Heart left ventricle (tissue), 16 donors: ENCODE data around the gene WWTR1. TPM values are rescaled to one million over a fixed set of nuclear protein-coding genes. Genes with fewer than 3 reads are reported as not detected.

Source experiments
- ATAC-seq, 4 donors: fragments of 200-7000 bp; cut with Tn5 transposase; one replicate each; pipeline ENCODE4 v1.9.1; 2020 to 2022; ENCODE audit warnings: moderate library complexity in 4 of 4, mild to moderate bottlenecking in 3 of 4, moderate number of reproducible peaks in 1 of 4
- DNase-seq, 5 donors: peaks; one replicate each; pipeline ENCODE4 v3.0.0-alpha.2; 2020
- H3K27ac ChIP-seq, 12 donors: fragments of 200-600 bp; sonication (generic) in 4 of 12; one replicate each; pipeline versions ENCODE4 v1.5.0 to v1.8.0; 2016 to 2022; ENCODE audit warnings: mild to moderate bottlenecking in 2 of 12
- H3K27me3 ChIP-seq, 9 donors: fragments of 200-600 bp; sonication (generic) in 2 of 9; one replicate each; pipeline versions ENCODE4 v1.5.1 to v1.8.0; 2016 to 2022; ENCODE audit warnings: mild to moderate bottlenecking in 3 of 9
- H3K36me3 ChIP-seq, 9 donors: fragments of 200-600 bp; sonication (generic) in 2 of 9; one replicate each; pipeline versions ENCODE4 v1.5.0 to v1.8.0; 2018 to 2022; ENCODE audit warnings: mild to moderate bottlenecking in 2 of 9
- H3K4me1 ChIP-seq, 12 donors: fragments of 200-600 bp; sonication (generic) in 4 of 12; one replicate each; pipeline versions ENCODE4 v1.5.0 to v1.8.0; 2016 to 2022; ENCODE audit warnings: mild to moderate bottlenecking in 3 of 12
- H3K4me3 ChIP-seq, 12 donors: fragments of 200-600 bp; sonication (generic) in 4 of 12; one replicate each; pipeline versions ENCODE4 v1.5.0 to v1.8.0; 2017 to 2022; ENCODE audit warnings: mild to moderate bottlenecking in 9 of 12, moderate library complexity in 4 of 12
- H3K9me3 ChIP-seq, 12 donors: fragments of 200-600 bp; sonication (generic) in 4 of 12; one replicate each; pipeline versions ENCODE4 v1.5.0 to v1.8.0; 2016 to 2022; ENCODE audit warnings: mild to moderate bottlenecking in 1 of 12
- CTCF ChIP-seq, 12 donors: fragments of 200-600 bp; sonication (generic) in 4 of 12; IDR thresholded peaks; one replicate each; pipeline versions ENCODE4 v1.5.0 to v1.8.0; 2018 to 2022; ENCODE audit warnings: antibody characterized with exemption in 12 of 12, mild to moderate bottlenecking in 5 of 12
- POLR2A ChIP-seq, 2 donors: fragments of 450-650 bp; IDR thresholded peaks; one replicate each; pipeline ENCODE4 v1.6.1; 2017; ENCODE audit warnings: antibody characterized with exemption in 2 of 2, mild to moderate bottlenecking in 2 of 2, moderate library complexity in 2 of 2
- WGBS, 4 donors: extraction: QIAGEN DNeasy Blood & Tissue Kit in 2 of 4; methylation state at CpG; one replicate each; pipeline versions ENCODE4 v1.1.5 to v1.1.7; 2013 to 2018; 5-methylcytosine and 5-hydroxymethylcytosine counted together
- intact Hi-C, 10 donors: fragments of 100-400 bp; cut with DNase I; formaldehyde crosslinking; loops; one replicate each; pipeline versions ENCODE4 v1.11.1 to v1.14.2; 2022
- polyA plus RNA-seq, 2 donors: library from polyadenylated mRNA; stranded (reverse); fragments of 200-250 nt; gene quantifications; one replicate each; pipeline ENCODE4 v1.2.3, GENCODE V29; 2013
- total RNA-seq, 9 donors: library from RNA; depleted of rRNA in 2 of 9; stranded (reverse); fragments of >200 nt in 2 of 9; fragmentation: NEBNext Ultra II Directional in 3 of 9; extraction: Animal tissue kit (Norgen Biotek cat#: 25700) in 3 of 9; gene quantifications; one replicate each; pipeline versions ENCODE4 v1.1.0 to v1.2.4, GENCODE V29; 2016 to 2023
- donor health status: ischemic (EF 13 %, LVEDD 7.1; RV severe dilation, severe dysfunction).
- donor health status: healthy with polysubstance abuse.
- donor health status: DM: no; HTN: yes; CAD: no.
- donor health status: DM: no; HTN: no; CAD: no.
- donor health status: ischemic (EF 25% LVEDD 6.9; RV normal size, moderate dysfunction).
- donor health status: ischemic (EF 25% LVEDD 5.7; RV mildly dilated, moderate dysfunction).
- donor health status: healthy.
- donor health status: DM: yes; HTN: yes; CAD: no.
- donor health status: ischemic (EF 35%, LVEDD 5.7; RV mildly dilated, moderate dysfunction).
- donor health status: nonischemic (EF 11% LVEDD 7.7; RV severe dilation, severe dysfunction).
- donor health status: DM: yes; HTN: yes; CAD: no.
- donor health status: PGD.
- donor health status: ischemic (EF 29% LVEDD 5.4; RV normal size, mild dysfunction).
- donor health status: nonischemic (EF 23%, LVEDD 6.1; RV moderate dilation, normal function).

The WWTR1 gene
- total and polyA plus RNA-seq, 11 donors: 14.5 to 71.7 (median 41.2) TPM

- Histone ChIP-seq H3K36me3 (peaks cover 0 to 11% (median 0%) of the 10 kb centered on the region in 9 donors), H3K27me3 (peaks cover 0 to 20% (median 0%) of the 10 kb centered on the region in 9 donors), H3K4me3 (no peak overlapping the region), H3K9me3 (no peaks in the 10 kb centered on the region), H3K4me1 (peaks cover under 1 to 73% (median 31%) of the 10 kb centered on the region in 12 donors), H3K27ac (peak overlapping the region in 1 of 12 donors; percentile 37)
- ATAC-seq (peak in 1 of 4 donors; percentile 19), DNase-seq (no peak)
- intact Hi-C loops: no loop called here
- 80 to 90% (median 89%) methylated on average over 6 of the region's 6 CpGs for WGBS, 4 donors
- TF ChIP-seq POLR2A (IDR thresholded peaks at IDR 0.05) (no peak), CTCF (IDR thresholded peaks at IDR 0.05) (no peak)
These were observed 28.7 kb downstream of the WWTR1 start for GRCh38 chr3:149628957-149629670.

GRCh38 chr3:149626671-149627070, 31.2 kb downstream of the WWTR1 start:
- 93 to 98% (median 96%) methylated on average over 4 of the region's 4 CpGs for WGBS, 4 donors
- ATAC-seq (no peak), DNase-seq (no peak)
- TF ChIP-seq CTCF (IDR thresholded peaks at IDR 0.05) (no peak), POLR2A (IDR thresholded peaks at IDR 0.05) (no peak)
- Histone ChIP-seq H3K9me3 (no peaks in the 10 kb centered on the region), H3K36me3 (peaks cover 0 to 4% (median 0%) of the 10 kb centered on the region in 9 donors), H3K27ac (no peak overlapping the region), H3K4me3 (no peak overlapping the region), H3K4me1 (peaks cover 0 to 67% (median 27%) of the 10 kb centered on the region in 12 donors), H3K27me3 (peaks cover 0 to 17% (median 0%) of the 10 kb centered on the region in 9 donors)
- intact Hi-C loops: no loop called here

- H3K4me3 ChIP-seq: no peak overlapping the region
- TF ChIP-seq CTCF (IDR thresholded peaks at IDR 0.05): no peak
- TF ChIP-seq POLR2A (IDR thresholded peaks at IDR 0.05): no peak
- DNase-seq: no peak
- peaks cover 0 to 10% (median 0%) of the 10 kb centered on the region in 9 donors for H3K27me3 ChIP-seq
- 58 to 69% (median 64%) methylated on average over 4 of the region's 4 CpGs for WGBS, 4 donors
- no peaks in the 10 kb centered on the region for H3K9me3 ChIP-seq
- peak overlapping the region in 1 of 12 donors; percentile 6 for H3K27ac ChIP-seq
- ATAC-seq: peak in 2 of 4 donors; percentile 18 to 55
- intact Hi-C loops: no loop called here
- H3K4me1 ChIP-seq: peaks cover 0 to 74% (median 31%) of the 10 kb centered on the region in 12 donors
- peaks cover 0 to 3% (median 0%) of the 10 kb centered on the region in 9 donors for H3K36me3 ChIP-seq
These were observed 32.0 kb downstream of the WWTR1 start for GRCh38 chr3:149625795-149626194.

- no peak for ATAC-seq
- 70 to 73% (median 72%) methylated on average over 6 of the region's 6 CpGs for WGBS, 4 donors
- peaks cover 0 to 12% (median 0%) of the 10 kb centered on the region in 9 donors for H3K27me3 ChIP-seq
- intact Hi-C loops: loop anchor here in 1 of 10 donors (5.0 kb wide), 1 partner anchor 47 kb away; no protein-coding TSS in a partner anchor
- no peaks in the 10 kb centered on the region for H3K9me3 ChIP-seq
- no peak for DNase-seq
- H3K4me3 ChIP-seq: no peak overlapping the region
- TF ChIP-seq CTCF (IDR thresholded peaks at IDR 0.05) (no peak), POLR2A (IDR thresholded peaks at IDR 0.05) (no peak)
- H3K36me3 ChIP-seq: peaks cover 0 to 3% (median 0%) of the 10 kb centered on the region in 9 donors
- no peak overlapping the region for H3K27ac ChIP-seq
- peaks cover 5 to 76% (median 47%) of the 10 kb centered on the region in 12 donors for H3K4me1 ChIP-seq
These were observed 34.0 kb downstream of the WWTR1 start for GRCh38 chr3:149623824-149624223.
